ENCODE measurements around the gene LRRC4B.
"Not testable (repeated sequence)": the region's sequence is repeated elsewhere in the genome, so short reads cannot be mapped to it uniquely, and the experiment has no call there.

Gene LRRC4B, protein sequence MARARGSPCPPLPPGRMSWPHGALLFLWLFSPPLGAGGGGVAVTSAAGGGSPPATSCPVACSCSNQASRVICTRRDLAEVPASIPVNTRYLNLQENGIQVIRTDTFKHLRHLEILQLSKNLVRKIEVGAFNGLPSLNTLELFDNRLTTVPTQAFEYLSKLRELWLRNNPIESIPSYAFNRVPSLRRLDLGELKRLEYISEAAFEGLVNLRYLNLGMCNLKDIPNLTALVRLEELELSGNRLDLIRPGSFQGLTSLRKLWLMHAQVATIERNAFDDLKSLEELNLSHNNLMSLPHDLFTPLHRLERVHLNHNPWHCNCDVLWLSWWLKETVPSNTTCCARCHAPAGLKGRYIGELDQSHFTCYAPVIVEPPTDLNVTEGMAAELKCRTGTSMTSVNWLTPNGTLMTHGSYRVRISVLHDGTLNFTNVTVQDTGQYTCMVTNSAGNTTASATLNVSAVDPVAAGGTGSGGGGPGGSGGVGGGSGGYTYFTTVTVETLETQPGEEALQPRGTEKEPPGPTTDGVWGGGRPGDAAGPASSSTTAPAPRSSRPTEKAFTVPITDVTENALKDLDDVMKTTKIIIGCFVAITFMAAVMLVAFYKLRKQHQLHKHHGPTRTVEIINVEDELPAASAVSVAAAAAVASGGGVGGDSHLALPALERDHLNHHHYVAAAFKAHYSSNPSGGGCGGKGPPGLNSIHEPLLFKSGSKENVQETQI

GRCh38 chr19:50567882-50568727 lies at the start of gene LRRC4B:
Gene LRRC4B, minus strand, starts transcription at chr19:50568435. Its CDS starts 19,597 bp downstream, at chr19:50548838.
- FAIRE-seq (no peak), DNase-seq (ENCODE audit: insufficient read length, low spot score) (peak; percentile 41)

GRCh38 chr19:50612504-50613404 lies 44.5 kb upstream of the LRRC4B start:
- DNase-seq (ENCODE audit: insufficient read length, low spot score); FAIRE-seq: not testable (repeated sequence)

DNA sequence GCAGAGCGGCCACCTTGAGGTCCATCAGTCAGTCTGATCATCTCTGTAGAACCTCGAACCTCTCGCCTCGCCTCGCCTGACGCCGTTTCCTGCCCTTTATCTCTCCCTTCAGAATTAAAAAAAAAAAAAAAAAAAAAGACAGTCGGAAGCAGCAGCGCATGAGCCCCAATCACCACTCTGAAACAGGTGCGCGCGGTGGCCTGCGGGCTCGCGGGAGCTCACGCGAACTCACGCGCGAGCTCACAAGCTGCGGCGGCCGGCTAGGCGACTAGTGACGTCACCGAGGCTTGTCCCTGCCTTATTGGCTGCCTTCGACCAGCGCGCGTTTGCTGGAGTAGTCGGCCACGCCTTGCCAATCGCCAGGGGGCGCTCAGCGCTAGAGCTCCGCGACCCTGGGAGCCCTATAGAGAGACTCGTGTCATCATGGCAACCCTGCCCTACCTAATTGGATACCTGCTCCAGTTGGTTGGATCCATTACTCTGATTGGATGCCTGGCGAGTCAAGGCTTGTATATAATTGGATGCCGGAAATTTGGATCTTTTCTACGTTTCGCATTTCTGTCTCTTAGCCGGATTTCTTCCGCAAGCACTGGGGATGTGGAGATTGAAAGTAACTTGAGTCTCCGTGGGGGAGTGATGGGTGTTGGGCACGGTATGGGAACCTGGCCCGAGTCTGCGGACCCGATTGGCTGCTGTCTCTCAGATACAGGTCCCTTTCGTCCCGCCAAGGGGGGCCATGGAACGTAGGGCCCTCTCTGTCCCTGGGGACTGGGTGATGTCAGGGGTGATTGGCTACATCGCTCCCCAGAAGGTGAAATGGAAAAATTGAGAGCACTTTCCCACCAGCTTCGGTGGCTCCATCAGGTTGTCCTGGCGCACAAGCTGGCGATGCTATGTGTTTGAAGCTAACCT lies 39.9 kb upstream of the LRRC4B start:
- DNase-seq (ENCODE audit: insufficient read length, low spot score) (peak; percentile 84), FAIRE-seq (peak; percentile 63)

GRCh38 chr19:50607388-50607787 lies 39.2 kb upstream of the LRRC4B start:
- FAIRE-seq: no peak
- DNase-seq (ENCODE audit: insufficient read length, low spot score): no peak

- DNase-seq (ENCODE audit: insufficient read length, low spot score); FAIRE-seq: not testable (repeated sequence)
These were observed 38.0 kb upstream of the LRRC4B start for GRCh38 chr19:50606059-50606836.

DNA sequence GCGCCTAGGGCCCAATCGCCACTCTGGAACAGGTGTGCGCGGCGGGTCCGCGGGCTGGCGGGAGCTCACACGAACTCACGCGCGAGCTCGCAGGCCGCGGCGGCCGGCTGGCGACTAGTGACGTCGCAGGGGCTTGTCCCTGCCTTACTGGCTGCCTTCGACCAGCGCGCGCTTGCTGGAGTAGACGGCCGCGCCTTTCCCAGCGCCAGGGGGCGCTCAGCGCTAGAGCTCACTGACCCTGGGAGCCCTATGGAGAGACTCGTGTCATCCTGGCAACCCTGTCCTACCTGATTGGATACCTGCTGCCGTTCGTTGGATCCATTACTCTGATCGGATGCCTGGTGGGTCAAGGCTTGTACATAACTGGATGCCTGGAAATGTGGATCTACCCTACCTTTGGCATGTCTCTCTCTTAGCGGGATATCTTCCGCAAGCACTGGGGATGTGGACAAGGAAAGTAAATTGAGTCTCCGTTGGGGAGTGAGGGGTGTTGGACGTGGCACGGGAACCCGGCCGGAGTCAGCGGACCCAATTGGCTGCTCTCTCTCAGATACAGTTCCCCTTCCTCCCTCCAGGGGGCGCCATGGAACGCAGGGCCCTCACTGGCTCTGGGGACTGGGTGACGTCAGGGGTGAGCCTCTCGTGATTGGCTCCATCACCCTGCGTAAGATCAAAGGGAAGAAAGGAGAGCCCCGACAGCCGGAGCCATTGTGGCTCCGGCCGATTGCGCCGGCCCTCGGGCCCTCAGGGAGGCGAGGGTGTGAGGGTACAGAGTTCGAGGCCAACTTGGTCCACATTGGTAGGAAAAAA lies 36.2 kb upstream of the LRRC4B start:
- not testable (repeated sequence) for FAIRE-seq; DNase-seq (ENCODE audit: insufficient read length, low spot score)

GRCh38 chr19:50602935-50603334 lies 34.7 kb upstream of the LRRC4B start:
- FAIRE-seq (no peak), DNase-seq (ENCODE audit: insufficient read length, low spot score) (no peak)

DNA sequence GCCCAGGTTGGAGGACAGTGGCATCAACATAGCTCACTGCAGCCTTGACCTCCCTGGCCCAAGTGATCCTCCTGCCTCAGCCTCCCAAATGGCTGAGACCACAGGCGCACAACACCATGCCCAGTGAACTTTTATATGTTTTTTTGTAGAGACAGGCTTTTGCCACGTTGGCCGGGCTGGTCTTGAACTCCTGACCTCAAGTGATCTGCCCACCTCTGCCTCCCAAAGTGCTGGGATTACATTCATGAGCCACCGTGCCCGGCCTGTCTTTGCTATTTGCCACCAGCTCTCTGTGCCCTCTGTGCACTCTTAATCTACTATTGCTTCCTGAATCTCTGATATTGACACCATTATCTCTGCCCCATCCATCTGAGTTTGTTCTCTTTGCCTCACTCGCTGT lies 34.3 kb upstream of the LRRC4B start:
- FAIRE-seq (no peak), DNase-seq (ENCODE audit: insufficient read length, low spot score) (no peak)

DNA sequence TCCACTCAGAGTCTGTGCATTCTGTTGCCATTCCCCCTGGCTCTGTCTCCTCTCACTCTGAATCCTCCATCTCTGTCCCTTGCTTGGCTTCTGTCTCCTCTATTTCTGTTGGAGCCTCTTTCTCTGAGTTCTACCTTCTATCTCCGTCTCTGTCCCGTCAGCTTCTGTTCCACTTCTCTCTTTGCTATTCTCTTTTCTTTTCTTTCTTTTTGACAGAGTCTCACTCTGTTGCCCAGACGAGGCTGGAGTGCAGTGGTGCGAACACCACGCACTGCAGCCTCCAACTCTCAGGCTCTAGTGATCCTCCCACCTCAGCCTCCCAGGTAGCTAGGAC lies 33.8 kb upstream of the LRRC4B start:
- DNase-seq (ENCODE audit: insufficient read length, low spot score) (no peak), FAIRE-seq (no peak)

GRCh38 chr19:50601407-50602088 lies 33.3 kb upstream of the LRRC4B start:
- DNase-seq (ENCODE audit: insufficient read length, low spot score) (no peak), FAIRE-seq (no peak)

DNA sequence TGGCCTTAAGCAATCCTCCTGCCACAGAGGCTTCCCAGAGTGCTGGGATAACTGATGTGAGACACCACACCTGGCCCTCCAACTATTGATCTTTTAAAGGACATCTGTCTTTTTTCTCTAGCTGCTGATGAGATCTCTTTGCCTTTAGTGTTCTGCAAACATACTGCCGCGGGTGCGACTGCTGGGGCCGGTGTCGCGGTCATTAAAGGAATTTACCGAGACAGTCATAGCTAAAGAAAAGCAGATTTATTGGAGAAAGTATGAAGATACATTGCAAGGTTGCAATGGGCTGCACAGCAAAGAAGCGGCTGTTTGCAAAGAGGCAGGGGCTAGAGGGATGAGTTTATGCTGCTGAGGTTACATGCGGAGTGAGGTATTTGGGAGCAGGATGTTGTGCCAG lies 31.2 kb upstream of the LRRC4B start:
- DNase-seq (ENCODE audit: insufficient read length, low spot score): no peak
- FAIRE-seq: no peak

DNA sequence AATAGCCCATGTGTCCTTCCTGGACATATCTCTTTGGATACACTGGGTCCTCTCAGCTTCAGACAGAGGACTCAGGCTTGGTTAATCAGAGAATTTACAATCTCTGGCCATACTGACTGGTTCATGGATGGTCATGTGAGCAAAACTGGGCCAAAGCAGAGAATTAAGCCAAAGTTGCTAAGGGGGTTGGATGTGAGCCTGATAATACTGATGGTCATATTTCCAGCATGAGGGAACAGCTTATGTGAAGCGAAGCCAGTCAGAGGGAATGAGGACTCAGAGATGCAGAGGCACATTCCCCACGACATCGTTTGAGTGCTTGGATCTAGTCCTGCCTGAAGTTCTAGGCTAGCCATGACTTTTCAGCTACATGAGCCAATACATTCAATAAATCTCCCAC lies 22.0 kb upstream of the LRRC4B start:
- FAIRE-seq: no peak

GRCh38 chr19:50581795-50582660 lies 13.8 kb upstream of the LRRC4B start:
- DNase-seq (ENCODE audit: insufficient read length, low spot score); FAIRE-seq: not testable (repeated sequence)

More for the DNA sequence above, 22.0 kb upstream of the LRRC4B start:
- DNase-seq (ENCODE audit: insufficient read length, low spot score): no peak

DNA sequence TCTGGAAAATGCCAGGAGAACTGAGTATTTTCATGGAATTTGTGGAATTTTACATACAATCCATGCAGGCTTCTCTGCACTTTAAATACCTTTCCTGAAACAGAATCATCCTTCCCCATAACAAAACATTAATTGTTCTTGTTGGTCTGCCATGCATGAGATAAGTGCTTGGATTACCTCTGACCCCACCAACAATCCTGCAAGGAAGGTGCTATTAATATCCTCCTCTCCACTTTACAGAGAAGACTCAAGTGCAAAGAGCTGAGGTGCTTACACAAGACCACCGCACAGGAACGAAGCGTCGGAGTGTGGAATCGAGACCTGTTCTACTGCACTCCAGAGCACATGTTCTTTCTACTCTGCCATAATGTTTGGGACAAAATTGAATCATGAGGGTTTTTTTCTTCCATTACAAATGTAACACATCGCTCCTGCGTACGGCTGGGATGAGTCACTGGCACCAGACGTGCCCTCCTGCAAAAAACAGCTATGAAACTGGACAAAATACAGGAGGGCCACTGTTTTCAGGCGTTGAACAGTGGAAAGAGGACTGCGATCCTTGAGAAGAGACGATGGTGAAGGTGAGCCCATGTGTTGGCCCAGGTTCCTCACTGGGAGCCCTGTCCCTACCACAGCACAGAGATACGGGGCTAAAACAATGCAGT lies 12.9 kb upstream of the LRRC4B start:
- DNase-seq (ENCODE audit: insufficient read length, low spot score) (no peak), FAIRE-seq (no peak)

GRCh38 chr19:50580240-50580639 lies 12.0 kb upstream of the LRRC4B start:
- DNase-seq (ENCODE audit: insufficient read length, low spot score) (no peak), FAIRE-seq (no peak)
